Stimulated activated naive CD8-positive, alpha-beta T cell treated with anti-CD3 and anti-CD28 coated beads, Interleukin-15, Interleukin-2, amounts not matched to agents 100 U/mL and 50 U/mL, for 24 hours (primary cell): ENCODE results near the gene MYL5.
"Not testable (repeated sequence)": the region's sequence is repeated elsewhere in the genome, so short reads cannot be mapped to it uniquely, and the experiment has no call there.

ENCODE experiments used
- ATAC-seq: fragments of 150-1000 bp; cut with Tn5 transposase; one replicate; pipeline ENCODE4 v1.10.0; 2021
- DNase-seq: peaks from one replicate; pipeline ENCODE4 v3.0.0; 2021

MYL5 gene

DNA sequence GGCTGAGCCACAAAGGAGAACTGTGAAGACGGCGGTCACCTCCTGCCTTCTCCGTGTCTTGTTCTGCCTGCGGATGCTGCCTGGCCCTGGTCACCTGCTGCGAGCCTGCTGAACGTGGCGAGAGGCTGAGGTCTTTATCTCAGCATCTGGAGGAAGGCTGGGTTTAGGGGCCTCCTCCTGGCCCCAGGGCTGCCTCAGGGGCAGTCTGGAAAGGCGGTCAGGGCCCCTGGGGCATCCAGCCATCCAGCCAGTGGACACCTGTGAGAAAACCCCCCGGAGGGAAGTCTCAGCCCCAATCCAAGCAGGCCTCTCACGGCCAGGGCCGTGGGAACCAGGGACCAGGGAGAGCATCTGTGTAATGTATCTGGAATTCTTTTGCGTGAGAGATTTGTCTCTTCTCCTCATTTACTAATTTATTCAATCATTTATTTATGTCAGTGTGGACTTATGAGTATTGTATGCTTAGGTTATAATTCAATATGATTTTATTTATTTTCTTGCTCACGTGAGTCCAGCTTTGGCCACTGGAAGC, 37.6 kb upstream of the MYL5 start:
- DNase-seq, result no peak
- no peak for ATAC-seq

DNA sequence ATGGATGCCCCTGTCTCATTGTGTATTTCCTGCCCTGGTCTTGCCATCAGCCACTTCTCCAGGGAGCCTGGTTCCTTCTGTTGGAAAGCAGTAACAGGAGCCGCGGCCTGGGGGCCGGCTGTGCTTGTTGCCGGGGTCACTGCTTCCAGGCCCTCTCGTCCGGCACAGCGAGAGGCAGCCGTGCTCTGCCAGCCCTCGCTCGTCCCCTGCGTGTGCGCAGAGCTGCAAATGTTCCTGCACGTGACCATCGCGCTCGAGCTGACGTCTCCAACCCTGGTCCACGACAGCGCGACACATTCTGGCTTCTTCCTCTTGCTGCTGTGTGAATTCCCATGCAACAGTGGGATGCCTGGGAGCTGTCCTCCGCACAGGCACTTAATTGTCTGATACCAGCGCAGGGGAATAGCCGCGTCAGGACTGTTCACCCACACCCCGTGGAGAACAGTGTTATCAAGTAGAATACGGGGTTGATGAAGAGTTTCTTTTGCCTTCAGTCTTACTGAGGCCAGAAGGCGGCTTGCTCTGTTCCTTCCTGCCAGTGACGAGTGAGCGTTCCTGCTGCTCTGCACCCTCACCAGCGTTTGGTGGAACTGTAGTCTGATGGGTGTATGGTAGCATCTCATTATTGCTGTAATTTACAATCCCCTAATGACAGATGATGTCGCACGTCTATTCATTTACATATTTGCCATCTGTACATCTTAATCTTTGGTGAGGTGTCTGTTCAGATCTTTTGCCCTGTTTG, 36.6 kb upstream of the MYL5 start:
- DNase-seq (no peak), ATAC-seq (no peak)

DNA sequence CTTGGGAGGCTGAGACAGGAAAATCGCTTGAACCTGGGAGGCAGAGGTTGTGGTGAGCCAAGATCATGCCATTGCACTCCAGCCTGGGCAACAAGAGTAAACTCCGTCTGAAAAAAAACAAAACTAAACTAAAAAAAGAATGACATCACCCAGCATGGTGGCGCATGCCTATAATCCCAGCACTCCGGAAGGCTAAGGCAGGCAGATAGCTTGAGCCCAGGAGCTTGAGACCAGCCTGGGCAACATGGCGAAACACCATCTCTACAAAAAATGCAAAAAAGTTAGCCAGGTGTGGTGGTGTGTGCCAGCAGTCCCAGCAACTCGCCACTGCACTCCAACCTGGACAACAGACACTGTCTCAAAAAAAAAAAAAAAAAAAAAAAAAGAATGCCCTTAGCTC, 32.0 kb upstream of the MYL5 start:
- not testable (repeated sequence) for ATAC-seq, DNase-seq

DNA sequence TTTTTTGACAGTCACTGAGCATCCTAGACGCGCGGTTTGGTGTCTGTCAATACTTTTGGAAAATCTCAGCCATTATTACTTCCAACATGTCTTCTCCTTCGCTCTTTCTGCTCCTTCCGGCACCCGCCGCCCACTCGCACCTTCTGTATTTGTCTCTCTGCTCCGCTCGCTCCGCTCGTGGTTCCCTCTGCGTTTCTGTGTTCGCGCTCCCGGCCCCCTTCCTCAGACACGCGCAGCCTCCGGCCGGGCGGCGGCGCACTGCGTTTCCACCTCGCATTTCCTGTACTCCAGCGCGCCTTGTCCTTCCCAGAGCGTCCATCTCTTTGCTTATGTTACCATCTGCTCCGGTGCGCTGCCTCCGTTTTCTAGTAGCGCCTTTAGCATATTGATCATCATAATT, 27.9 kb upstream of the MYL5 start:
- ATAC-seq, result peak; percentile 38
- DNase-seq, result peak; percentile 30

DNA sequence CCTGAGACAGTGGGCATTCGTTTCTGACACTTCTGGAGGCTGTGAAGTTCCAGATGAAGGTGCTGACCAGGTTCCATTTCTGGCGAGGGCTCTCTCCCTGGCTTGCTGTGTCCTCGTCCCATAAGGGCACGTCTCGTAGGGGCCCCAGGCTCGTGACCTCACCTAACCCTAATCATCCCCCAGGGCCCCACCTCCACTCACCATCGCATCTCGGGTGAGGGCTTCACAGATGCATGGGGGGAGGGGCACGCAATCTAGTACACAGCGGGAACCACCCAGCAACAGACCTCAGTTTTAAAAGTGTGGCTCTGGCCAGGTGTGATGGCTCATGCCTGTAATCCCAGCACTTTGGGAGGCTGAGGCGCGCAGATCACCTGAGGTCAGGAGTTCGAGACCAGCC, 26.9 kb upstream of the MYL5 start:
- no peak for DNase-seq
- ATAC-seq, result no peak

DNA sequence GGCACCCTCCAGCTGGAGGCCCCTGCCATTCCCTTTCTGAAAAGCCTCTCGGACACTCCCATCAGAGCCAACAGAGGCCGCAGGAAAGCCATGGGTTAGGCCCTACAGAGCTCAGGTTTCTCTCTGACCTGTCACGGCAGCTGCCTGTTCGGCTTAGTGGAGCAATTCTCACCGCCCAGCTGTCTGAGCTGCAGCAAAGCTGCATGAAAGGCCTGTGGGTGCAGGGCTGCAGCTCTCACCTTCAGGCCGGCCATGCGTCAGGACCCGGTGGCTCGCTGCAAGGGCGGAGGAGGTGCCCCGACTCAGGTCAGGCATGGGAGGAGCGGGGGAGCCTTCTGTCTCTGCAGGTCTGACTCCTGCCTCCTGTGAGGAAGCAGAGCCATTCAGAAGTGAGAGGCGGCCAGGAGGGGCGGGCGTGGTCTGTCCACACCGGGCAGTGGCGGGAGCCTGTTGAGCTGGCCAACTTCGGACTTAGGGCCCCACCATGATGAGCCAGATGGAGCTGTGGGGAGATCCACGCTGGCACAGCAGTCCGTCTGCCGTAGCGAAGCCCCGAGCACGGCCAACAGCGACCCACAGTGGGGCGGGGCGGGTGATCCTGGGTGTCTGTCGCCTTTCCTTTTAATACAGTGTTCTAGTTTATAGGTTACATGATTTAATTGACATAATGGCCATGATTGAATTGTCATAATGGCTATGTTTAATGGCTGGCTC, 25.6 kb upstream of the MYL5 start:
- DNase-seq, result no peak
- no peak for ATAC-seq

DNA sequence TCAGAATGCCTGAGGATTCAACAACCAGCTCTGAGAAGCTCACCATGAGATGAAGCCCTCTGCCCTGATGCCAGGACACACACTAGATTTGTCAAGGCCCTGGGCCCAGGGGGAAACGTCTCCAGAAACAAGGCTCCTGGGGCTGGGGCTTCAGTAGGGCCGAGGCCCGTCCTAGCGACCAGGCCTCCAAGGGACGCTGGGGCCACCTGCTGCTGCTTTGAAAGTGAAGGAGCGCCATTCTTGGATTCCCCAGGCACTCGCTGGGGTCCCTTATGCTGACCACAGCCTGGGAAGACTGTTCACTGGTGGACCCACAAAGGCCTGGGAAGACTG, 25.1 kb upstream of the MYL5 start:
- DNase-seq (no peak), ATAC-seq (no peak)

DNA sequence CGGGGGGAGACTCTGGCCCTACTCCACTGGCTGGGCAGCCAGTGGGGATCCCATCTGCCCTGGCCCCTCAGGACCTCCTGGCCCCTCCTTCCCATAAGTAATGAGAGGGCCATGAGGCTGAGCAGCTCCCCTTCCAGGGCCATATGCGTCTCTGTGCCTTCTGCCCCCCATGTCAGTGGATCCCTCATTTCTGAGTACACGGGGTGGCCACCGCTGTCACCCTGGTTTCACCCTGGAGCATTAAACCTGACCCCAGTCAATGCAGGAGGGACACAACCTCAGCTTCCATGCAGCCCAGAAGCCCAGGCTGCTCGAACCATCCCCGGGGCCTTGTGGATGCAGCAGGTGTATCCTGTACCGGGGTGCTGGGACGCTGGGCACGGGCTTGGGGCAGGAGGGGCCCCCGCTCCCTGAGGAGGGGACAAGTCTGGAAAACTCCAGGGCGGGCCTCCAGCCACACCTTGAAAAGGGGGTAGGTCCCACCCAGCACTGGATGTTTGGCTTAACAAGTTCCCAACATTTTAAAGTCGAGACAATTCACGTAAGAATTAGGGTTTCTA, 24.5 kb upstream of the MYL5 start:
- DNase-seq, result no peak

DNA sequence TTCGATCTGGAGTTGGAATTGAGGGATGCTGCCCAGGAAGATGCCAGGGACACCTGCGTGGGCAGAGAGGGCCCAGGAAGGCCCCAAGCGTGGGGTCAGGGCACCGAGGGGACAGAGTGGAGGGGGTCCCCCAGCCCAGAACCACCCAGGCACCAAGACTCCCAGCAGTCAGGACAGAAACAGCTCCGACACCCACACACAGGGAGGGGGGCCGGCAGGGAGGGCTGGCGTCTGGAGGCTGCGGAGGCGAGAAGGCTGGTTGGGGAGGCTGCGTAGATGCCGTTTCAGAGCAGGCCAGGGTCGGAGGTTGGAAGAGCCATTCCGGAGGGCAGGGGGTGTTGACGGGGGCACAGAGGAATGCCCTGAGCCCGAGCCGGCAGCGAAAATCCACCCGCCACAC, 23.9 kb upstream of the MYL5 start:
- ATAC-seq, result no peak
- DNase-seq, result no peak

More for the DNA sequence above, 24.5 kb upstream of the MYL5 start:
- ATAC-seq, result no peak

DNA sequence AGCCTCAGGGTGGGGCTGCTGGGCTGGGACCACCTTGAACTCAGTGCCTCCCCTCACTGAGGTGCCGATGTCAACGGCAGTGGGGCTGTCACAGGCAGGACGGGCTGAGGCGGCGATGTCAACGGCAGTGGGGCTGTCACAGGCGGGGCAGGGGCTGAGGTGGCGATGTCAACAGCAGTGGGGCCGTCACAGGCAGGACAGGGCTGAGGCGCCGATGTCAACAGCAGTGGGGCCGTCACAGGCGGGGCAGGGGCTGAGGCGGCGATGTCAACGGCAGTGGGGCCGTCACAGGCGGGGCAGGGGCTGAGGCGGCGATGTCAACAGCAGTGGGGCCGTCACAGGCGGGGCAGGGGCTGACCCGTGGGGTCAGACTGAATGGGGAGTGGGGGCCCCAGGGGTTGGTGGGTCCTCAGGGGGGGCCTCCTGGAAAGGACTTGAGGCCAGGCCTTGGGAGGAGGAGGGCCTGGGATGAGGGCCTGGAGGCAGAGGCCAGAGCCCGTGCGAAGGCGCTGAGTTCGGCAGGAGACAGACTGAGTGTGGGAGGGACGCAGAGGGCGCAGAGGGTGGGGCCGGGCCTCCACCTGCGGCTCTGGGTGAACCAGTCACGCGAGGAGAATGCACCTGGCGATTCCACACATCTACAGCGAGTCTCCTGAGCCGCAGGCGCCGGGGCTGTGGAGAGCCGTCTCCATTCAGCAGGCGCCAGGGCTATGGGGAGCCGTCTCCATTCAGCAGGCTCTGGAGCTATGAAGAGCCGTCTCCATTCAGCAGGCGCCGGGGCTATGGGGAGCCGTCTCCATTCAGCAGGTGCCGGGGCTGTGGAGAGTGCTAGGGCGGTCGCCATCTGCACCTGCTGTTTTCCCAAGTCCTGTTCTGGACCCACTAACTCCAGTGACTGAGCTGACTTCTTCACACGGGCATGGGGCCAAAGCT, 23.1 kb upstream of the MYL5 start:
- DNase-seq (no peak), ATAC-seq (no peak)

DNA sequence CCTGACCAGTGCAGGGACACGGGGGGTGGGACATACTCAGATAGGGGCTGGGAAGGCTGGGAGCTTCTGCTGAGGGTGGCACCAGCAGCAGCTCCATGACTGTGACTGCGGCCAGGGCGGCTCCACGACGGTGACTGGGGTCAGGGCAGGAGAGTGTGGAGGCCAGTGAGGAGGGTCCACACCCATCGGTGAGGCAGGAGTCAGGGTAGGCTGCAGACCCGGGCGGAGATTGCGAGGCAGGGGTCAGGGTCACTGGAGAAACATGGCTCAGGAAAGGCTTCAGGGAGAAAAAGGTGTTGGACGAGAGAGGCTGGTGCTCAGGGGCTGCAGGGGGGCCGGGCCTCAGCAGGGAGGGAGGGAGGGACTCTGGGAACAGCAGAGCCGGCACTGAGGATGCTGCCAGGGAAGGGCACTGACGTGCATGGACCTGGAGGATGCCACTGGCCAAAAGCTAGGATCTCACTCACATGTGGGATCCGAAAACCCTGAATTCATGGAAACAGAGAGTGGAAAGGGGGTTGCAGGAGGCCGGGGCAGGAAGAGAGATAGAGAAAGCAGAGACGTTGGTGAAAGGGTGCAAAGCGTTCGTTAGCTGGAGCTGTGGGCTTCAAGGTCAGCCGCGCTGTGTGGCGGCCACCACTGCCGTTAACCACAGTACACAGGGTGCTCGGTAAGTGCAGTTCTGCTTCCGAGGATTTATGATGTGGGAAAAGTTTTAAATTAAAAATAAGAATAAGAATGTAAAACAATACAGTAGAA, 22.3 kb upstream of the MYL5 start:
- DNase-seq (no peak), ATAC-seq (no peak)

DNA sequence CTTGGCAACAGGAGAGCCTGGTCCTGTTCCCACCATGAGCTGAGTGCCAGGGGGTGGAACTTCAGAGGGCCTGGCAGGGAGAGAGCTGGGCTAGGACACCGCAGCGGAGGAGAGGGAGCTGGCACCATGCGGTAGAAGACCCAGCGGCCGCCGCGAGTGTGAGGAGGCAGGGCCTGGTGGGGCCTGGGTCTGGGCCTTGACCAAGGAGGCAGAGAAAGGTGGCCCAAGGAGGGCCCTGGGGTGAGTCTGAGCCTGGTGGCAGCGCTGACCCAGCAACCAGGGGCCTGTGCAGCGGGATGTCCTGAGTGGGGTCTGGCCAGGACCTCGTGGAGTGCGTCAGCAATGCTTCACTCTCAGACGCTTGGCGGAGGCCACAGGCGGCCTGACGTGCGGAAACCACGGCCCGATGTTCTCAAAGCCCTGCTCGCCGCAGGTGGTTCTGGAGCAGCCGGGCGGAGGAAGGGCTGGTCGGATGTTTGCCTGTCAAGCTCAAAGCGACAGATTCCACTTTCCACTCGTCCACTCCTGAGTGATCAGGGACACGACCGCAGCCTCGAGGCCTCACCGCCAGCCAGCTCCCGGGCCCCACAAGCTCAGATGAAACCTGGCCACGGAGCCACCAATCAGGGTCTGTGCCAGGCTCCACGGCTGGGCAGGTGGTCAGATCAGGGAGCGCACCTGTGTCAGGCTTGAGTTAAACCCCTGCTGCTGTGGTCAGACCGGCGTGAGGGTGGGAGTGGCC, 21.1 kb upstream of the MYL5 start:
- ATAC-seq, result no peak
- DNase-seq, result no peak

DNA sequence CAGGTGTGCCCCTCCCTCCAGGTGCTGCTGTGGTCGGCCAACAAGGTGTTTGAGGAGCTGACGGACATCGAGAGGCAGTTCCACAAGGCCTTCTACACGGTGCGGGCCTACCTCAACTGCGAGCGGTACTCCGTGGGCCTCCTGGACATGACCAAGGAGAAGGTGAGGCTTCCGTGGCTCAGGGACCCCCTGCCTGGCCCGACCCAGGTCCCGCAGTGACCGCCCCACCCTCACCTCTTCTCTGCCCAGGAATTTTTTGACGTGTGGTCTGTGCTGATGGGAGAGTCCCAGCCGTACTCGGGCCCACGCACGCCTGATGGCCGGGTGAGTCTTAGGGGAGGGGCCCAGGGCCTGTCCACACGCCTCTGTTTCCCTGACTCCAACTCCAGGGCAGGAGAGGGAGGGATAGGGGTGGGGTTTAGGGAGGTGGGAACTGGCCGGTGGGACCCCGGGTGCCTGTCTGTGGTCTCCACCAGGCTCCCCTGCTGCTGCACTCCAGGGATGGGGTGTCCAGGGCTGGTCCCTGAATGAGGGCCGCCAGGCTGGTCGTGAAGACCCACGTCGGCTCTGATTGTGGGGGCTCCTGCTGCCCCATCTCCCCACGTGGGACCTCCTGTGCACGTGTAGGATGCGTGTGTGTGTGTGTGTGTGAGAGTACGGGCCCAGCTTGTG, 20.4 kb upstream of the MYL5 start:
- no peak for ATAC-seq
- no peak for DNase-seq

DNA sequence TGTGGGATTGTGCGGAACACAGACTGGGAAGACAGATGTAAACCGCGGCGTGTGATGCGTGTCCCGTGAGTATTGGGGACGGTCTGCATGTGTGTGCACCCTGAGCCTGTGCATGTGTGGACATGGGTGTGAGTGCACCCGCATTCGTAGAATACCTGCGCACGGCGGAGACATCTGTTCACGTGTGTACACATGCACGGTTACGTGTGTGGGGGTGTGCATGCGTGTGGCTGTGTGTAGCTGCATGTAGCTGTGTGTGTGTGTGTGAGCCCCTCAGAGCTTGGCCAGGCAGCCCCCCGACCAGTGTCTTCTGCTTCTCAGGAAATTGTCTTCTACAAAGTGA, 19.9 kb upstream of the MYL5 start:
- DNase-seq (no peak), ATAC-seq (no peak)

DNA sequence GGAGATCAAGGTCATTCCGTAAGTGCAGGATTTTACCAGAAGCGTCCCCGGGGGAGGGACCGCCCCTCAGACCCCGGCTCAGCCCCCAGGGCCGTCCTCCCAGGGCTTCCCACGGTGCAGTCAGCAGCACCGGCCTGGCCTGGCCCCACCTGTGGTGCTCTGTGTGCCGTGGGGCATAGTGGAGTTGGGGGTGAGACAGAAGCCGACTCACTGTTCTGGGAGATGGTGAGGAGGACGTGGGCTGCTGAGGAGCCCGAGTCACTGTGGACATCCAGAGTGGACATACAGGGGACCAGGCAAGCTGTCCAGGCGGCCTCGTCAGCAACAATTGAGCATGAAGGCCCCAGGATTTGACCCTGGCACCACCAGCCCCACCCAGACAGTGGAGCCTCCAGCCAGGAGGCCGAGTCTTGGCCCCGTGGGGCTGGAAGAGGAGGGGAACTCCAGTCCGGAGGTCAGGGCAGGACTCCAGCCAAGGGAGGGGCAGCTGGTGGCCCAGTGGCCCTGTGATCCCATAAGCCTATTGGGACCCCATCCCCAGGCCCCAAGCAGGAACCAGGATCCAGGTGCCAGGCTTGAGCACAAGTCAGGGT, 19.4 kb upstream of the MYL5 start:
- no peak for ATAC-seq

DNA sequence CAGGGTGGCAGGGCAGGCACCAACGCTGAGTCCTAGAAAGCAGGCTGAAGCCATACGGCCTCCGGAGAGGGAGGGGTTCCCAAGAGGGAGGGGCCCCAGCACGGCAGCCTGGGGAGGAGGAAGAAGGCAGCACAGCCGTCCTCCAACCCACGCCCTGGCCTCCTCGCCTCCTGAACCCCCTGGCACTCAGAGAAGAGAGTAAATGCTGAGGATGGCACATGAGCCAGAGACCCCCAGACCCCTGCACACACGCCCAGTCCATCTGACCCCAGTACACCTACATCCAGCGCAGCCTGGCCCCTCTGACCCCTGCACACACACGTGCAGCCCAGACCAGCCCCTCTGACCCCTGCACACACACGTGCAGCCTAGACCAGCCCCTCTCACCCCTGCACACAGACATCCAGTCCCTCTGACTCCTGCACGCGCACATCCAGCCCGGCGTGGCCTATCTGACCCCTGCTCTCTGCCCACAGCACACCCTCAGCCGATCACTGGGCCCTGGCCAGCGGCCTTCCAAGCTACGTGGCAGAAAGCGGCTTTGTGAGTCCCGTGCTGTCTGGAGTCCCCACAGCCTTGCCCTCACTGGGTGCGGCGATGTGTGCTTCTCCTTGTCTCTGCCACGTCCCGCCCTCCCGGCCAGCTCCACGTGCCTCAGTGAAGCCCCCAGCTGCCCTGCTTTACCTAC, 18.7 kb upstream of the MYL5 start:
- no peak for DNase-seq
- no peak for ATAC-seq

More for the DNA sequence above, 19.4 kb upstream of the MYL5 start:
- no peak for DNase-seq

DNA sequence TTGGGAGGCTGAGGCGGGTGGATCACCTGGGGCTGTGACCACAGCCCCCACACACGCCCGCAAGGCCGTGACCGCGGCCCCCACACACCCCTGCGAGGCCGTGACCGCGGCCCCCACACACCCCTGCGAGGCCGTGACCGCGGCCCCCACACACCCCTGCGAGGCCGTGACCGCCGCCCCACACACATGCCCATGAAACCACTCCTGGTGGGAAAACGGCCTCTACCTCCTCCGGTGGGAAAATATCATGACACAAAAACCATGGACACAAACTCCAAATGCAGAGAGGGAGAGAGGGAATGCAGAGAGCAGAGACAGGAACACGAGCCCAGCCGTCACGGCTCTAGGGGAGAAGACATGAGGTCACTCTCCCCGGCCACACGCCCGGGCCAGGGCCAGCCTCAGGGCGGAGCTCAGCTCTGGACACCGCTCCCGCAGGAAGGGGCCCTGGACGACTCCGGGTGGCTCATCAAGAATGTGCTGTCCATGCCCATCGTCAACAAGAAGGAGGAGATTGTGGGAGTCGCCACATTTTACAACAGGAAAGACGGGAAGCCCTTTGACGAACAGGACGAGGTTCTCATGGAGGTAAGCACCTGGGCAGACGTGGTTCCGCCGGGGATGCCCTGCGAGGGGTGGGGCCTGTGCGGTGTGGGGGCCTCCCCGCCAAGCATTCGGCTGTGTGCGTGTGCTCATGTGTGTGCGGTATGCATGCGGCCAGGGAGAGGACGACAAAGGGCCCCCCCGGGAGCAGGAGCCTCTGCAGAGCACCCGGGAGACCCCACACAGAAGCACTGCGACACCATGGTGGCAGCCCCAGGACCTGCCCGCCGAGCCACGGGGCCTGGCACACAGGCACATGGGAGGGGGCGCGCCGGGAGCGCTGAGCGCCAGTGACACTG, 17.7 kb upstream of the MYL5 start:
- DNase-seq (no peak), ATAC-seq (no peak)

DNA sequence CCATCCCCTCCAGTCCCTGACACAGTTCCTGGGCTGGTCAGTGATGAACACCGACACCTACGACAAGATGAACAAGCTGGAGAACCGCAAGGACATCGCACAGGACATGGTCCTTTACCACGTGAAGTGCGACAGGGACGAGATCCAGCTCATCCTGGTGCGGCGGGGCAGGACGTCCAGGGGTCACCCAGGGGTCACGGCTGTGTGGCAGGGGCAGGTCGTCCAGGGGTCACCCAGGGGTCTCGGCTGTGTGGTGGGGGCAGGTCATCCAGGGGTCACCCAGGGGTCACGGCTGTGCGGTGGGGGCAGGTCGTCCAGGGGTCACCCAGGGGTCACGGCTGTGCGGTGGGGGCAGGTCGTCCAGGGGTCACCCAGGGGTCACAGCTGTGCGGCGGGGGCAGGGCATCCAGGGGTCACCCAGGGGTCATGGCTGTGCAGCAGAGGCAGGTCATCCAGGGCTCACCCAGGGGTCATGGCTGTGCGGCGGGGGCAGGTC, 17.0 kb upstream of the MYL5 start:
- ATAC-seq (no peak), DNase-seq (no peak)
